IPS-20b (cell line): ENCODE measurements around the gene TMEM101.
A peak's percentile ranks its signal among the peaks of the same experiment; 100 is the strongest.
"Not testable (repeated sequence)": the region's sequence is repeated elsewhere in the genome, so short reads cannot be mapped to it uniquely, and the experiment has no call there.

Experiments used
- H3K27ac ChIP-seq: one replicate; pipeline ENCODE4 v1.5.1; 2013; ENCODE audit warnings: low read length
- H3K27me3 ChIP-seq: 2 replicates; pipeline ENCODE4 v1.6.1; 2013; ENCODE audit warnings: mild to moderate bottlenecking, low read length, inconsistent platforms; ENCODE audit not compliant: insufficient read depth
- H3K36me3 ChIP-seq: 2 replicates; pipeline ENCODE4 v1.6.1; 2013; ENCODE audit warnings: low read depth, mild to moderate bottlenecking, inconsistent platforms, low read length, moderate library complexity; ENCODE audit not compliant: insufficient read depth
- H3K4me1 ChIP-seq: 2 replicates; pipeline ENCODE4 v1.6.1; 2013; ENCODE audit warnings: mild to moderate bottlenecking, control low read depth, inconsistent platforms, low read length, moderate library complexity; ENCODE audit not compliant: insufficient read depth
- H3K4me3 ChIP-seq: 2 replicates; pipeline ENCODE4 v1.5.1; 2013; ENCODE audit warnings: mild to moderate bottlenecking, low read length, inconsistent platforms
- H3K9ac ChIP-seq: 2 replicates; pipeline ENCODE4 v1.6.1; 2013; ENCODE audit warnings: low read depth, mild to moderate bottlenecking, inconsistent platforms, low read length, moderate library complexity
- H3K9me3 ChIP-seq: 2 replicates; pipeline ENCODE4 v1.6.1; 2013; ENCODE audit warnings: mild to moderate bottlenecking, low read depth, low read length, inconsistent platforms; ENCODE audit not compliant: insufficient read depth

Gene TMEM101

DNA sequence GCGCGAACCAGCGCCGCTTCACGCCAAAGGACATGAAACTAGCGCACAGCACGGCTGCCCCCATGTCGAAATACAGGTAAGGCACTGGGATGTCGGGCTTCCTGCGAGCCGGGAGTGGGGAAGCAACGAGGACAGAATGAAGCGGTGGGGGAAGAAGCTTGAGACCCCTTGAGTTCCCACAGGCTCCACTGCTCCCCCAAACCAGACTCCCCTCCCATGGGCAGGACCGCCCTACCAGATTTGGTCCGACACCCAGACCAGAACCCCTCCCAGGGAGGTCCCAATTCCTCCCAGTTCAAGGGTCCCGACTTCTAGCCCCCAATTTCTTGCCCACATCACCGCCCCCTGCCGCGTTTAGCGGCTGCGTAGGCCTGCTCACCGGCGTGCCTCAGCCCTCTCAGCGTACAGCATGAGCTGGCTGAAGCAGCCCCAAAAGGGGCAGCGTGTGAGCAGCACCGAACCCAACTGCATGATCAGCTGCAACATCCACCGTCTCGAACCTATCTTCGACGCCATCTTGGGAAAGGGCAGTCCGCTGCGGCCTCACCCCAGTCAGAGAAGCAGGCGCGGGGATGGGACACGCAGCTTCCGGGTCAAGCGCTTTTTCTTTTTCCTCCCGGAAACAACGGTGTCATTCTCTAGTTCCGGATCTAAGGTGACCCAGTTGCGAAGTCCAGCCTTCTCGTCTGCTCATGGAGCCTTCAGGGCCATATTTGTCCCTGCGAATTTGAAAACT lies at the start of gene TMEM101:
Gene TMEM101 (minus strand): TSS at position 527 of the 736 bp plus-strand sequence. CDS start 11 bp downstream, at position 516.
- peaks cover 4% of the 10 kb centered on the region for H3K4me1 ChIP-seq
- H3K27ac ChIP-seq: peak within 1 kb of the TSS; percentile 83
- H3K36me3 ChIP-seq: peaks cover 7% of the 10 kb centered on the region; the same call in 1 of the 2 replicates
- H3K4me3 ChIP-seq: peak within 1 kb of the TSS; percentile 92
- H3K9ac ChIP-seq: peak within 1 kb of the TSS; percentile 96
- no peaks in the 10 kb centered on the region for H3K27me3 ChIP-seq
- no peaks in the 10 kb centered on the region for H3K9me3 ChIP-seq

DNA sequence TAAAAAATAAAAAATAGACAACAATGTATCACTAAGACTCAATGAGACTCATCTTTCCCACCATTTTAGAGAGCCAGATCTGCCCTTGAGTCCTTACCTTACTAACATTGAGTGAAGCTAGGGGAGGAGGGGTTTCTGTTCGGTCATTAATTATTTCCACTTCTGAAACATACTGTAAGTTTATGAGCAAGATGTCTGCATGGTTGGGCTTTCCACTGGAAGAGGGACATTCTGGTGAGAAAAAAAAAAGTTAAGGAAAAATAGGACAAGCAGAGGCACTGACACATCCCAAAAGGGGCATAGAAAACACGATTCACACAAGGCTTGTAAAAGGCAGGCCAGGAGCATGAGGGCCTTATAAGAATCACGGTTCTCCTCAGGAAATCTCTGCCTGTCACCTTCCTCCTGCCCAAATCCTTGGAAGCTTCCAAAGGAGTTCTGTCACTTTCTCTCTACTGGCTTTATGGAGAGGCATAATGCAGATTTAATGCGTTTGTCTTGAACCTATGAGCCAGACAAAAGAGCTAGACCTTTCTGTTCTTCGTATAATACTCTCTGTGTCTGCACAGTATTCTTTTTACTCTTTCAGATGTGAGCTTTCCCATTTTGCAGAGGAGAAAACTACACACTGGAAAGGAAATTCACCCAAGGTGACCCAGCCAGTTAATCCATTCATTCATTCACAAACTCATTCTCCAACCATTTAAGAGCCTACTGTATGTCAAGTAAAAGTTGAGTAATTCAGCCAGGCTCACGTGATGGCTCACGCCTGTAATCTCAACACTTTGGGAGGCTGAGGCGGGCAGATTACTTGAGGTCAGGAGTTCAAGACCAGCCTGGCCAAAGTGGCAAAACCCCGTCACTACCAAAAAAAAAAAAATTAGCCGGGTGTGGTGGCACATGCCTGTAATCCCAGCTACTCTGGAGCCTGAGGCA lies 49.2 kb upstream of the TMEM101 start:
- no peaks in the 10 kb centered on the region; the same call in 1 of the 2 replicates for H3K4me1 ChIP-seq
- H3K9ac ChIP-seq: peak overlapping the region; percentile 14; the same call in 1 of the 2 replicates
- H3K27ac ChIP-seq: no peak overlapping the region
- H3K27me3 ChIP-seq: no peaks in the 10 kb centered on the region
- H3K36me3 ChIP-seq: peaks cover 50% of the 10 kb centered on the region
- H3K4me3 ChIP-seq: peak overlapping the region; percentile 13; the same call in 1 of the 2 replicates
- no peaks in the 10 kb centered on the region for H3K9me3 ChIP-seq

DNA sequence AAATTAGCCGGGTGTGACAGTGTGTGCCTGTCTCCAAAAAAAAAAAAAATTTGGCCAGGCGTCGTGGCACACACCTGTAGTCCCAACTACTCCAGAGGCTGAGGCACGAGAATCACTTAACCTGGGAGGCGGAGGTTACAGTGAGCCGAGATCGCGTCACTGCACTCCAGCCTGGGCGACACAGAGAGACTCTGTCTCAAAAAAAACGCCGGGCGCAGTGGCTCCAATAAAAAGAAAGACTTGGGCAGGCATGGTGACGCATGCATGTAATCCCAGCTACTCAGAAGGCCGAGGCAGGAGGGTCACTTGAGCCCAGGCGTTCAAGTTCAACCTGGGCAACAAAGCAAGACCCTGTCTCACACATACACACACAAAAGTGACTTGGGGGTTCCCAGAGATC lies 48.1 kb upstream of the TMEM101 start:
- Histone ChIP-seq H3K9me3 (no peaks in the 10 kb centered on the region), H3K27ac (no peak overlapping the region), H3K4me1 (no peaks in the 10 kb centered on the region; the same call in 1 of the 2 replicates), H3K9ac (no peak overlapping the region), H3K36me3 (peaks cover 58% of the 10 kb centered on the region), H3K27me3 (no peaks in the 10 kb centered on the region), H3K4me3 (no peak overlapping the region)

DNA sequence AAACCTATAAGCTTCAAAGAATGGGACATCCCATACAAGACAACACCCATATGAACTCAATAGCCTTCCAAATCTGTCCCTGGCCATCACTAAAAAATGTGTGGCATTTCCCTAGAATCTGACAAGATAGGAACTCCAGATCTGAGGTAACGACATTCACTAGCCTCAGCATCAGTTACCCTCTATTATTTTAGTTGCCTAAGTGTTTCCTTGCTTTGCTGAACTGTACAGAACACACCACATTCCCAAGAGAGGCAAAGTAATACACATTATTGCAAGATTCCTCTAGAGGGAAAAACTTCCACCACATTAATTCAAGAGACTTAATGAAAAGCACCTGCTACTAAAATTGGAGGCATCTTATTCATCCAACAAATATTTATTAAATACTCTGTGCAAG lies 46.7 kb upstream of the TMEM101 start:
- H3K9me3 ChIP-seq: no peaks in the 10 kb centered on the region
- H3K27me3 ChIP-seq: no peaks in the 10 kb centered on the region
- no peak overlapping the region for H3K27ac ChIP-seq
- H3K4me3 ChIP-seq: no peak overlapping the region
- H3K9ac ChIP-seq: no peak overlapping the region
- peaks cover 63% of the 10 kb centered on the region for H3K36me3 ChIP-seq
- no peaks in the 10 kb centered on the region; the same call in 1 of the 2 replicates for H3K4me1 ChIP-seq

DNA sequence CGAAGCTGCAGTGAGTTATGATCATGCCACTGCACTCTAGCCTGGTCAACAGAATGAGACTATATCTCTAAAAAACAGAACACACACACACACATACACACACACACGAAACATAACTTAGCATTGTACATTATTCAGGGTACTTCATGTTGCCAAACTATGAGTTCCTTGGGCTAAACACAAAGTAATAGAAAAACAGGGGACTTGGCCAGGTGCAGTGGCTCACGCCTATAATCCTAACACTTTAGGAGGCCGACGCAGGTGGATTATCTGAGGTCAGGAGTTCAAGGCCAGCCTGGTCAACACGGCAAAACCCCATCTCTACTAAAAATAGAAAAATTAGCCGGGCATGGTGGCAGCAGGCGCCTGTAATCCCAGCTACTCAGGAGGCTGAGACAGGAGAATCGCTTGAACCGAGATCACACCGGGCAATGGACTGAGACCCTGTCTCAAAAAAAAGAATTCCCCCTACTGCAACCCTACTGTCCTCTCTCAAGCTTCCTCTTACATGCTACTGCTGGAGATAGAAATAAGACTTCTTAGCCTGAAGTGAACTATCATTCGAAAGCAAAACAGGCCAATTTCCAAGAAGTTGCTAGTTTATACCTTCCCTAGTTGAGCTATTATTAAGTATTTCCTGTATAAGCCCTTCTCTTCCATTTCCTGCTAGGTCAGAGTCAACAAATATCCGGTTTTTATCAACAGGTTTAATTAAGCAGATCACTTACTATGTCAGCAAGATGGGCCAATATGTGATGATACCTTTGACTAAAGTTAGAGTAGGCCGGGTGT lies 44.5 kb upstream of the TMEM101 start:
- Histone ChIP-seq H3K27ac (no peak overlapping the region), H3K36me3 (peaks cover 80% of the 10 kb centered on the region), H3K4me1 (no peaks in the 10 kb centered on the region; the same call in 1 of the 2 replicates), H3K9me3 (no peaks in the 10 kb centered on the region), H3K27me3 (no peaks in the 10 kb centered on the region), H3K4me3 (no peak overlapping the region), H3K9ac (no peak overlapping the region)

DNA sequence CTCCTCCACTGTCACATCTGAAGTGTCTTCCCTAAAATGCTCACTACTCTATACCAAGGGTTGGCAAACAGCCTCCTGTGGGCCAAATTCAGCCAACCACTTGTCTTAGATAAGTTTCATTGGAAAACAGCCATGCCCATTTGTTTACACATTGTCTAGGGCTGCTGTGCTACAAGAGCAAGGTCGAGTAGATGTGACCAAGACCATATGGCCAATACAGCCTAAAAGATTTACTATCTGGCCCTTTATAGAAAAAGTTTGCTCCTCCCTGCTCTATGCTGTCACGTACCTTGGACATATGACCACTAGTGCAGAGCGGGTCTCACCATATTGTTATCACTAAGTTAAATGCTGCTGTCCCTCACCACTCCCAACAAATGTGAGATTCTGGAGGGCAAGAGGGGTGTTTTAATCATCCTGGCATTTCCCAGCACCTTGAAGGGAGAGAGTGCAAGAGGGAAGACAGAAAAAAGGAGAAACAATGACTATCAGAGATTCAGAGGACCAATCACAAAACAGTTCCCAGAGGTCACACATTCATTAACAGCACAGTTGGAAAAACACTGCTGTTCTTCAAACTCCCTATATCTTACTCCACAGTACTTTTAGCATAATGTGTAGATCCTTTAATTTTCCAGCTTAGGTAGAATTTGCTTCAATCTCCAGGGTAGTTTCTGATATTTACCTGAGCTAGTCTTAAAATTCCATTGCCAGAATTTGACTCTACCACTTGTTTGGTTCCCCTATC lies 38.5 kb upstream of the TMEM101 start:
- Histone ChIP-seq H3K27ac (no peak overlapping the region), H3K27me3 (no peaks in the 10 kb centered on the region), H3K9me3 (no peaks in the 10 kb centered on the region), H3K9ac (no peak overlapping the region), H3K36me3 (peaks cover 82% of the 10 kb centered on the region), H3K4me1 (no peaks in the 10 kb centered on the region), H3K4me3 (no peak overlapping the region)

DNA sequence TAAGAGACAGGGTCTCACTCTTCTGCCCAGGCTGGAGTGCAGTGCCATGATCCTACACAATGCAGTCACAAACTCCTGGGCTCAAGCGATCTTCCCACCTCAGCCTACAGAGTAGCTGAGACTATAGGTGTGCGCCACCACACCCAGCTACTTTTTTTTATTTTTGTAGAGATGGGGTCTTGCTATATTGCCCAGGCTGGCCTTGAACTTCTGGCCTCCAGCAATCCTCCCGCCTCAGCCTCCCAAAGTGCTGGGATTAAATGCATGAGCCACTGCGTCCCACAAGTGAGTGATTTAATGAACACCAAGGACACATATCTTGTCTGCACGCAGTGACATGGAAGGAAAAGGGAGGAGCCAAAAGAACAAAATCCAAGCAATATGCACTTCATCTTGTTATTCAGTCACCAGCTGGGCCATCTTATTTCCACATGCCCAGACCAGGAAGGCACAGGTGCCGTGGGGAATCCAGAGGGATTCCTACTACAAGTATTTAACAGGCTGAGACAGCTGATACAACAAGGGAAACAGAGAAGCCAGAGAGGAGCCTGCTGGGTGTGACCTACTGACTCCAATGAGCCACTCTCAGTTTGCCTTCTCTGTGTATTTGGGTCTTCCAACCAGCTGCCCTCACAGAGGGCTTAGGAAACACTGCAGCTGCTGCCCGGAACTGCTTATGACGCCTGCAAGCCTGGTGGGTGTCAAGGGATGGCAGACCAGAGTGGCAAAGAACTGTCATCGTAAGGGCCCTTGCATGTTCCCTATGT lies 34.7 kb upstream of the TMEM101 start:
- Histone ChIP-seq H3K4me3 (no peak overlapping the region), H3K9me3 (no peaks in the 10 kb centered on the region), H3K27me3 (no peaks in the 10 kb centered on the region), H3K27ac (no peak overlapping the region), H3K36me3 (peaks cover 76% of the 10 kb centered on the region), H3K9ac (no peak overlapping the region), H3K4me1 (no peaks in the 10 kb centered on the region)

DNA sequence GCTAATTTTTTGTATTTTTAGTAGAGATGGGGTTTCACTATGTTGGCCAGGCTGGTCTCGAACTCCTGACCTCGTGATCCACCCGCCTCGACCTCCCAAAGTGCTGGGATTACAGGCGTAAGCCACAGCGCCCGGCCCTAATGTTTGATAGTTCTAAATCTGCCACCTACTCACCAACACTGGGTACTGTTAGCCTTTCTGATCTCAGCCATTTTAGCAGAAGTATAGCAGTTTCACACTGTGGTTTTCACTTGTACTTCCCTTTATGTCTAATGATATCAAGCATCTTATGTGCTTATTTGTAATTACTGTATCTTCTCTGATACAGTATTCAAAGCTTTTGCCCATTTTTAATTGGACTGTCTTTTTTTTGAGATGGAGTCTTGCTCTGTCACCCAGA lies 32.1 kb upstream of the TMEM101 start:
- H3K36me3 ChIP-seq: peaks cover 65% of the 10 kb centered on the region
- H3K9me3 ChIP-seq, H3K9ac ChIP-seq, H3K4me3 ChIP-seq, H3K4me1 ChIP-seq, H3K27ac ChIP-seq, H3K27me3 ChIP-seq: not testable (repeated sequence)

DNA sequence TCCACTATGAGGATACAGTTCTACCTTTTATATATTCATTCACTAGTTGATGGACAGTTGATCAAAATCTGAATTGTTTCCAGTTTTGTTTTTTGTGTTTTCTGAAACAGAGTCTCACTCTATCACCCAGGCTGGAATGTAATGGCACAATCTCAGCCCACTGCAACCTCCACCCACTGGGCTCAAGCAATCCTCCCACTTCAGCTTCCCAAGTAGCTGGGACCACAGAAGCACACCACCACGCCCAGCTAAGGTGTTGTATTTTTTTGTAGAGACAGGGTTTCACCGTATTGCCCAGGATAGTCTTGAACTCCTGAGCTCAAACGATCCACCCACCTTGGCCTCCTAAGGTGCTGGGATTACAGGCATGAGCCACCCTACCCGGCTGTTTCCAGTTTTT lies 30.7 kb upstream of the TMEM101 start:
- Histone ChIP-seq H3K27me3 (no peaks in the 10 kb centered on the region), H3K36me3 (peaks cover 54% of the 10 kb centered on the region), H3K9me3 (no peaks in the 10 kb centered on the region), H3K27ac (no peak overlapping the region), H3K9ac (no peak overlapping the region), H3K4me3 (no peak overlapping the region), H3K4me1 (no peaks in the 10 kb centered on the region)

DNA sequence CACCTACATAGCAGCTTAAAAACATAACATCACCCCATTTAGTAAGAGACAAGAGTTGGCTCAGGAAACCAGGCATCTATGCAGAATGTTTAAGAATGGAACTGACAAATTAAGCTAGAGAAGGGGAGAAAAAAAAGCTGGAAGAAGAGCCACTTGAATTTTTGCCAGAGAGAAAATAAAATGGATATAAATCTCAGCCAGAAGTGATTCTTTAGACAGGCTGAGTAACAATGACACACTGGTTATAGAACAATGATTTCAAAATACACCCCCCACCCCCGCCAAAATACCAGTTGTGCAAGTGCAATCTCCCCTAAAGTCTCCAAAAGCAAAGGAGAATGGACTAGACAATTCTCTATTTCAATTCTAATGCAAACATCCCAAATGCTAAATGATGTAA lies 29.3 kb upstream of the TMEM101 start:
- no peak overlapping the region for H3K27ac ChIP-seq

More for the DNA sequence above, 29.3 kb upstream of the TMEM101 start:
- Histone ChIP-seq H3K4me3 (no peak overlapping the region), H3K36me3 (peaks cover 50% of the 10 kb centered on the region), H3K9me3 (no peaks in the 10 kb centered on the region), H3K27me3 (no peaks in the 10 kb centered on the region), H3K4me1 (no peaks in the 10 kb centered on the region), H3K9ac (no peak overlapping the region)
